NCI-H2227 (cell line): ENCODE results near the gene PRR15L.

ENCODE experiments used
- DNase-seq: peaks from one replicate; lab custom pipeline; 2025; ENCODE audit not compliant: unreplicated experiment; lab: John Stamatoyannopoulos, UW

Gene PRR15L

DNA sequence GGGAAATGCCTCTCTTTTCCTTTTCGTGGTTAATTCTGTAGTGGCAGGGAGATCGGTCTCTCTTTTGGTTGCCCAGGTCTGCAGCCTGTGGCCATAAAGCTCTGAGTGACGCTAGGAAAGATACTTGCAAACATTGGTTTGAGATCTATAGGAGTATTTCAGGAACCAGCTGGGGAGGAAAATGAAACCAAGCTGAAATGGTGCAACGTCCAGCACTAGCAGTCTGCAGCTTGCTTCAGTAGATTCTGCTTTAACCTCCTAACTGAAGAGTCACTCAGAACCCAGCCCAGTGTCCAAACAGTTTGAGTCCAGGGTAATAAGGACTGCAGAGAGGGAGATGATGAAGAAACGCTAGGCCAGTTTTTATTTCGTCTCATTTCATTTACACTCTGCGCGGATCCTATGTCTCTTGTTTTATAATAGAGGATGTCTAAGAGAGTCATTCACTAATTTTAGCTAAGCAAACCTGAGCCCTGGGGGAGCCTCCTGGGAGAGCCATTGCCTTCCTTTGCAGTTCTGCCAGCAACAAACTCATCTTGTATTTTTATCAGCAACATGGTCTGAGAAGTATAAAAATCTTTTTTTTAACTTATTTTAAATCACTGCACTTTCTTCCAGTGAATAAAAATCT is 49.6 kb downstream of the PRR15L start:
- DNase-seq = no peak

DNA sequence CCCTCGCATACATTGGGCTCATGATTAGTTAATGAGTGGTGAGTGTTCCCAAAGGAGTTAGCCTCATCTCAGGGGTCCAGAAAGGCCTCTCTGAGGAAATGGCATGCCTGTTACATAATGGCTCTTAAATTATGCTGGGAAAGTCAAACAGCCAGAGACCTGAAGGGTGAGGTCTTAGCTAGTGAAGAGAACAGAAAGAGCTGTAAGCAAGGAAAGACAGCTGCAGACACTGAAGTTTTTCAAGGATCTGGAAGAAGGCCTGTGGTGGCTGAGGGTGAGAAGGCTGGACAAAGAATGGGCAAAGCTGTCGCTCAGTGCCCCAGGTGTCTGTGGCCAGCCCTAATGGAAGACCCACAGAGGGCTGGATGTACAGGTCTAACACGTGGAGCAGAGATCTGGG is 51.2 kb downstream of the PRR15L start:
- no peak for DNase-seq

DNA sequence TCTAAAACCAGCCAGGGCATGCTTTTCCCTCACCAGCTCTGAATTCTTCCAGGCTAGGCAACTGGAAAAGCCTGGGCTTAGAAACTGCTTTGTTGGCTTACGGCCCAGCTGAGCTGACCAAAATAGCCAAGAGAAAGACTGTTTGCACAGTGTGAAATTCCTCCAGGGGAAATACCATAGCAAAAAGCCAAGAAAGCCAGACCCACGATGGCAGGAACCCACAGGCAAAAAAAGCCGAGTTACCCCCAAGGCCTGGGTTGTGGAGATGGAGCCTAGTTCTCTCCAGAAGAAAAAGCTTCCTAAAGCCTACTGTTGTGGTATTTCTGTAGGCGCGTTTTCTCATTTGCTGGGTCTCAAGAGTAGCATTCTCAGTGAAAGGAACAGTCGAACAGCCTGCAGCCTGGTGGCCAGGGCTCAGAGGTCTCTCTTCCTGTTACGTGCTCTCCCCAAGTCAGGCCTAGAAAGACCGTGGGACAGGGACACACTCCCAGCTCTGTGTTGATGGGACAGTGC is 52.4 kb downstream of the PRR15L start:
- DNase-seq = no peak

DNA sequence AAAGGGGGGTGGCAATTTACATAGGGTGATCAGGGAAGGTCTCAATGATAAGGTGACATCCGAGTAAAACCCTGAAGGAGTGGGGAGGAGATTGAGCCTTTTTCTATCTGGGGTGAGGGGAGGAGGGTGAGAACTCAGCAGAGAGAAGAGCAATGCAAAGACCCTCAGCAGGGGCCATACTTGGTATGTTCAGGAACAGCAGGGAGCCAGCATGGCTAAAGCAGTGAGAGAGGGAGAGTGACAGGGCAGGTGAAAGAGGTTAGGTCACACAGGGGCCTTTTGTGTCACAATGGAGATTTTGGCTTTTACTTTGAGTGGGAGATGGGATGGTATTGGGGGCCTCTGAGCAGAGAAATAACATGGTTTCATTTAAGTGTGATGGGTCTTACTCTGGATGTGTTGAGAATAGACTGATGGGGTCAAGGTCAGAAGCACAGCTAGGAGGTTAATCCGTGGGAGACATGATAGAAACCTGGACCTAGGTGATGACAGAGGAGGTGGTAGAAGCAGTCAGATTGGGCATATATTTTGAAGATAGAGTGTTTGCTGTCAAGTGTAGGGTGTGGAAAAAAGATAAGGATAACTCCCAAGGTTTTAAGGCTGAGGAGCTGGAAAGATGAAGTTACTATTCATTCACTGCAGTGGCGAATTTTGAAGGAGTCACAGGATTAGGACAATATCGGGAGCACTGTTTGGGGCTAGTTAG is 55.5 kb downstream of the PRR15L start:
- DNase-seq = no peak
